Posterior vena cava (tissue), 2 donors: ENCODE data around the gene FBXO7. TPM values are rescaled to one million over a fixed set of nuclear protein-coding genes. Genes with fewer than 3 reads are reported as not detected.

Experiments
- DNase-seq: peaks from one replicate; pipeline ENCODE4 v3.0.0-alpha.2; 2020; ENCODE audit warnings: low spot score
- intact Hi-C, 2 donors: fragments of 100-400 bp; cut with DNase I; formaldehyde crosslinking; loops; one replicate each; pipeline versions ENCODE4 v1.14.1 to v1.14.2; 2022 to 2023
- total RNA-seq, 2 donors: library from RNA; stranded (reverse); fragmentation: NEBNext Ultra II Directional; extraction: Animal tissue kit (Norgen Biotek cat#: 25700); gene quantifications; one replicate each; pipeline ENCODE4 v1.2.1, GENCODE V29; 2021
- donor health status: DM: yes; HTN: yes; CAD: no.
- donor health status: DM: yes; HTN: yes; CAD: no.

FBXO7 gene
- total RNA-seq, 2 donors from 2014 or later: 69.3 to 70.3 TPM

DNA sequence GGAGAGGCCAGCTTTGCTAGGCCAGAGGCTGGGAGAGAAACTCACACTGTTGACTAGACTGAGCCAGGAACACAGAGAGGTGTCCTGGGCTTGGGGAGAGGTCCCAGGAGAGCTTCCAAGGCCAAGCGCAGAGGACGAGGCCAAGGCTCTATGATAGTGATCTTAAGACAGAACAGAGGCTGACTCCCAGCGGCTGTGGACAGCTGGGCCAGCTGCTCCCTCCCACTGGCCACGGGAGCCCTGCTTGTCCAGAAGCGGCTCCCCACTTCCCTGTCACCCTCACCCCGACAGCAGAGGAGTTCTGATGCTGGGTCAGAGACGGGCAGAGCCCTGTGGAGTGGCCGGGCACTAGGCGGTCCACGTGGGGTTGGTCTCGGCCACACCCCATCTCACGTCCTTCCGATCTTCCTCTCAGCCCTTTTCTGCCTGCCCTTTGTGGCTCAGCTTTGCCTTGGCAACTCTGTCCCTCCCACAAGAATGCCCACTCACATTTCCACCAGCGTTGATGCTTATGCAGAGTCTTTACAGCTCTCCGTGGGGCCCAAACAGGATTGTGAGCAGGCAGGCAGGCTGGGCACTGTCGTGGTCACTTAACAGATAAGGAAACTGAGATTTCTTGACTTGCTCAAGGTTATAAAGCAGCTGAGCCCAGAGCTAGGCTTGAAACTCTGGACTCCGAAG lies 68.2 kb downstream of the FBXO7 start:
- intact Hi-C loops: no loop called here
- no peak for DNase-seq

DNA sequence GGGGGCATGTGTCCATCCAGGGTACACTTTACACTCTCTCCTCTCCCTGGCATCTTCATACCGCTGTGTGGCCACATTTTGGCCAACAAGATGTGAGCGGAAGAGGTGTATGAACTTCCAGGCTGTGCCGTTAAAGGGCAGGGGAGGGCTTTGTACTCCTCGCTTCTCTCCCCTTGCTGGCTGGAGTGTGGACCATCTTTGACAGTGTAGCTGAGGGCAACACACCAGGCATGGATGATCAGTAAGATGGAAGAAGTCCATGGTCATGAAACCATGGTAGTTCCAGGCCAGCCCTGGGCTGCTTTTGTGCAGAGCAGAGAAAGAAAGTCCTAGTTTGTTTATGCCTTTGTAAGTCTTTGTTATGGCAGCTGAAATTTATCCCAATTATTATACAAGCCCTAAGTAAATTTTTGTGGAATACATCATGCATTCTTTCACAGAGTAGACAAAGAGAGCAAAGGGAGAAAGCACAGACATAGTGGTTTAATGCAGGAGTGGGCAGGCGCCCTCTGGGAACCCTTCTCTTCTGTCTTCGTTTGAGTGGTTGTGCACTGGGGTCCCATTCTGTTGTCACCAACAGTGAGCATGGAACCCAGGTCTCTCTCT lies 70.4 kb downstream of the FBXO7 start:
- intact Hi-C loops: no loop called here
- DNase-seq: no peak

DNA sequence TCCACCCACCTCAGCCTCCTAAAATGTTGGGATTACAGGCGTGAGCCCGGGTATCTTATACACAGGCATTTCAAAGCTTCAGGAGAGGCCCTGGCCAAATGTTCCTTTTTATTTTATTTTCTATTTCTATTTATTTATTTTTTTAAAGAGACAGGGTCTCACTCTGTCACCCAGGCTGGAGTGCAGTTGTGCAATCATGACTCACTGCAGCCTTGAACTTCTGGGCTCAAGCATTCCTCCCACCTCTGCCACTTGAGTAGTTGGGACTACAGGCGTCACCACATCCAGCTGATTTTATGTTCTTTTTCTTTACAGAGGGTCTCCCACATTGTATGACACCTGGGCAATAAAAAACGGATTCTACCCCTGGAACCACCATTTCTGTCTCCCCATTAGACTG lies 71.2 kb downstream of the FBXO7 start:
- no peak for DNase-seq
- intact Hi-C loops: no loop called here

DNA sequence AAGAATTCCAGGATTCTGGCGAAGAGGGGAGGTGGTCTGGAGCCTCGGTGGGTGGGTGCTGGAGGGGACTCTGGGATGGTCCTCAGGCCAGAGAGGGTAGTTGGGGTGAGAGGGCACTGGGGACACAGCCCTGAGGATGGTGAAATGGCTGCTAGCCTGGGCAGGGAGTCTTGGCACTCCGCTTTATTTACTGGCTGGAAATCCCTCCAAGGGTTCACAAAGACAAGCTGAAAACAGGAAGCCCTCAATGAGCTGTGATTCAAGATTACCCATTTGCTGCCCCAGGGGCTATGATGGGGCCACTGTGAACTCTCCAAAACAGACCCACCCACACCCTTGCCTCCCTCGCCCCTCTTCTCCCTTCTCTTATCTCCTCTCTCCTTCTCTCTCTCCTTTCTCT lies 71.9 kb downstream of the FBXO7 start:
- intact Hi-C loops: no loop called here
- no peak for DNase-seq

DNA sequence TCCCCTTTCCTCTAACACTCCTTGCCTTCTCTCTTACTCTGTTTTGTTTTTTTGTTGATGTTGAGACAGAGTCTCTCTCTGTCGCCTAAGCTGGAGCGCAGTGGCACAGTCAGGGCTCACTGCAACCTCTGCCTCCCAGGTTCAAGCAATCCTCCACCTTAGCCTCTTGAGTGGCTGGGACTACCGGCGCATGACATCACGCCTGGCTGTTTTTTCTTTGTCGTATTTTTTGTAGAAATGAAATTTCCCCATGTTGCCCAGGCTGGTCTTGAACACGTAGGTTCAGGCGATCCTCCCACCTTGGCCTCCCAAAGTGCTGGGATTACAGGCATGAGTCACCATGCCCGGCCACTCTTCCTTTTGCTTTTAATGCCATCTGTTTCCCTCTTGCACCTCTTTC lies 72.3 kb downstream of the FBXO7 start:
- DNase-seq: no peak
- intact Hi-C loops: no loop called here

DNA sequence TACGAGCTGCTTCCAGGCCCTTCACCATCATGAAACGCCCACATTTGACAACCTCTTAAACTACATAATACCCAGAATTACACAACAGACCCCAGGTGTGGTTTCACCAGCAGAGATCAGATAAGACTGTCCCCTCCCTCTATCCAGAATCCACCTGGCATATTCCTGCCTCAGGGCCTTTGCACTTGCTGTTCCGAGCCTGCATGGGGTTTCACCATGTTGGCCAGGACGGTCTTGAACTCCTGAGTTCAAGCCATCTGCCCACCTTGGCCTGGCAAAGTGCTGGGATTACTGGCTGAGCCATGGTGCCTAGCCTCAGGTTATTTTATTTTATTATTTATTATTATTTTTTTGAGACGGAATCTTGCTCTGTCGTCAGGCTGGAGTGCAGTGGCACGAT lies 73.4 kb downstream of the FBXO7 start:
- no peak for DNase-seq
- intact Hi-C loops: no loop called here

Other genes with a start within 250 kb of the FBXO7 start
- gene SLC5A4, start 219.5 kb upstream of the FBXO7 start, total RNA-seq: under 1 TPM; 0.32 to 0.43 TPM
- not detected for gene RFPL3, start 116.9 kb upstream of the FBXO7 start, total RNA-seq
- 10 to 100 TPM; 42.9 to 45.5 TPM for gene RTCB, start 62.6 kb upstream of the FBXO7 start, total RNA-seq
- gene BPIFC, start 10.4 kb upstream of the FBXO7 start, total RNA-seq: not detected